HEK293 (cell line): ENCODE data around the gene HNRNPM.

ENCODE experiments used
- CTCF ChIP-seq: fragments of 450-650 bp; formaldehyde crosslinking; IDR thresholded peaks from 2 replicates; pipeline ENCODE4 v1.5.1; 2016; ENCODE audit warnings: missing biosample characterization, missing genetic modification characterization
- PRDM4 ChIP-seq: fragments of 450-650 bp; formaldehyde crosslinking; IDR thresholded peaks from 2 replicates; pipeline ENCODE4 v1.5.1; 2017; ENCODE audit warnings: missing biosample characterization, missing genetic modification characterization
- ZBTB49 ChIP-seq: fragments of 450-650 bp; formaldehyde crosslinking; IDR thresholded peaks from 2 replicates; pipeline ENCODE4 v1.5.1; 2016; ENCODE audit warnings: missing biosample characterization, missing genetic modification characterization, low read depth
- ZNF174 ChIP-seq: fragments of 450-650 bp; formaldehyde crosslinking; IDR thresholded peaks from 2 replicates; pipeline ENCODE4 v1.5.0; 2017; ENCODE audit warnings: missing biosample characterization, mild to moderate bottlenecking, missing genetic modification characterization

GRCh38 chr19:8513036-8513686, 68.4 kb downstream of the HNRNPM start:
- TF ChIP-seq CTCF (tag by site-specific recombination): no peak
- TF ChIP-seq PRDM4 (tag by site-specific recombination): no peak
- TF ChIP-seq ZBTB49: no peak
- TF ChIP-seq ZNF174 (tag by site-specific recombination): no peak
